Retina (tissue), 1 donor: ENCODE measurements around the gene RNU5D-1.
"Not testable (repeated sequence)": the region's sequence is repeated elsewhere in the genome, so short reads cannot be mapped to it uniquely, and the experiment has no call there.

ENCODE experiments used
- DNase-seq: peaks from one replicate; pipeline ENCODE4 v3.0.0-alpha.2; 2016

Gene RNU5D-1

DNA sequence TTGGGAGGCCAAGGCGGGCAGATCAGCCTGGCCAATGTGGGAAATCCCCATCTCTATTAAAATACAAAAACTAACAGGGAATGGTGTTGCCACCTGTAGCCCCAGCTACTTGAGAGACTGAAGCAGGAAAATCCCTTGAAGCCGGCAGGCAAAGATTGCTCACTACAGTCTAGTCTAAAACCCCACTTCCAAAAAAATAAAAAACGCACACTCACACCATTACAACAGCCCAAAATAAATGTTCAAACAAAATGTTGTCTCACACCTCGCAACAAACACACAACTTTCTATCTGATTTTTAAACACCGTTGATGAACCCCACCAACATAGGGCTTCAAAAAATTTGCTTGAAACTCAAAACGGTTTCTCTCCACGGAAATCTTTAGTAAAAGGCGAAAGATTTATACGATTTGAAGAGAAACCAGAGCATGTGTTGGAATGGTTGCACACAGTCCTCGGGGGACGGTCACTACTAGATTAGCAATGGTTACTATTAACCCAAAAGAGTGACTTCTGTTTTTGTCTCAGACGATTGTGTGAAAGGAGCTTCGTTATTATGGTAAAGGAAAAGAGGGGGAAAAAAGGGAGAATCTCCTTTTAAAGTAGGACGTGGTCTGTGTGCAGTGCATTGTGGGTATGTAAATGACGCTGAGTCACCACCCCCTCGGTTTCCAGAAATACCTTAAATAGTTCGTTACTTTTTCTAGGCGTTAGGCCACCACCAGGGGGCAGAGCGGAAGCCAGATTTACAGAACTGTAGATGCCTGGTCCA is at the start of gene RNU5D-1:
Gene RNU5D-1 (minus strand): TSS at position 430 of the 772 bp plus-strand sequence.
- peak; percentile 95 for DNase-seq

- DNase-seq: no peak
These were observed 49.7 kb upstream of the RNU5D-1 start for GRCh38 chr1:44780583-44781121.

DNA sequence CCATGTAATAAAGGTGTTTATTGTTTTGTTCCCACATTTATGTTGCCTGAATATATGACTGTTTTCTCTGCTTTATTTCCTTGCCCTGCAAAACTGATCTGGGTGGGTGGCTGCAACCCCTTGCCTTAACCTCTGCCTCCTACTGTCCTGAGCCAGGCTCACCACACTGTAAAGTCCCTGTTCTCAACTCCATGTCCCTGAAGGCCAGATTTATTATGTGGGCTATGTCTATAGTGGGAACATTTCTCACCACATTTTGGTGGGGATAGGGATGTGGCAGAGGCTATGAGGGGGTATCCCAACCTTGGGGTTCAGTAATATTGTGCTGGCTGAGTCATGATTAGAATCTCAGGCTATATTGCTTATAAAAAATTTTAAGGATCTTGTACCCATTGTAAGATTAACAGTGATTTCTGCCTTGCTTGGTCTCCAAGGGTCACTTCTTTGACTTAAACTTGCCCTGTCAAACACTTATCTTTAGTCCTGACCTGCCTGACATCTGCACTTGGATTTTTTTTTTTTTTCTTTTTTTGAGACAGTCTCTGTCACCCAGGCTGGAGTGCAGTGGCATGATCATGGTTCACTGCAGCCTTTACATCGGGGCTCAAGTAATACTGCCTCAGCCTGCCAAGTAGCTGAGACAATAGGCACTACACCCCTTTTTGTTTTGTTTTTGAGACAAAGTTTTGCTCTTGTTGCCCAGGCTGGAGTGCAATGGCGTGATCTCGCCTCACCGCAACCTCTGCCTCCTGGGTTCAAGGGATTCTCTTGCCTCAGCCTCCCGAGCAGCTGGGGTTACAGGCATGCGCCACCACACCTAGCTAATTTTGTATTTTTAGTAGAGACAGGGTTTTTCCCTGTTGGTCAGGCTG is 48.0 kb upstream of the RNU5D-1 start:
- no peak for DNase-seq

DNA sequence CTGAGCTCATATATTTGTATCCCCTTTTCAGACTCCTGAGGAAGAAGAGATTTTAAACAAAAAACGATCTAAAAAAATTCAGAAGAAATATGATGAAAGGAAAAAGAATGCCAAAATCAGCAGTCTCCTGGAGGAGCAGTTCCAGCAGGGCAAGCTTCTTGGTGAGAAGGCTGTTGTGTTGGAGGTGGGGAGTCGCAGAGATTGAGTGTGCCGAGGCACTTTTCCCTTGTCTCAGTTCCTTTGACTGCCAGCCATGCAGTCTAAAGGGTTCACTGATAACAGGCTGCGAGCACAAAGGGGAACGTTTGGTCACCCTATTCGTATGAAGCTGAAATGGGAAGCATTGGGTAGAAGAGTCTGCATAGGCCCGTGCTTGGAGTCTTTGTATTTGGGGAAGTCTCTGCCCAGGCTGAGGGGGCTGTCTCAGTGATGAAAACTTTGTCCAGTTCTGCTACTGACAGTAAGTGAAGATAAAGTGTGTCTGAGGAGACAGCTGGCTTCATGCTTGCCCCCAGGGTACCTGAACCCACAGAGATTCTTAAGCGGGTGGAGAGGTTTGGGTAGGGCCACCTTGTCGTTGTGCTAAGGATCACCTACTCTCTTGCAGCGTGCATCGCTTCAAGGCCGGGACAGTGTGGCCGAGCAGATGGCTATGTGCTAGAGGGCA is 47.1 kb upstream of the RNU5D-1 start:
- no peak for DNase-seq

DNA sequence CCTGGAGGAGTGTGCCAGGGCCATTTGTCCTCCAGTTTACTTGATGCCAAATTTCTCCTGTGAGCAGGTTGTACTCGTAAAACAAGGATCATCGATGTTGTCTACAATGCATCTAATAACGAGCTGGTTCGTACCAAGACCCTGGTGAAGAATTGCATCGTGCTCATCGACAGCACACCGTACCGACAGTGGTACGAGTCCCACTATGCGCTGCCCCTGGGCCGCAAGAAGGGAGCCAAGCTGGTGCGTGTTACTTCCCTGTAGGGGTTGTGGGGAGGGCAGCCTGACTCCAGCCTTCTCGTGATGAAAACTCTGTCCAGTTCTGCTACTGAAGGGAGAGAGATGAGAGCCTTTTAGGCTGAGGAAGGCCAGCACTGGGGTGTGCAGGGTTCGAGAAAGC is 46.6 kb upstream of the RNU5D-1 start:
- DNase-seq: no peak

- DNase-seq: no peak
These were observed 45.7 kb upstream of the RNU5D-1 start for GRCh38 chr1:44776730-44777068.

GRCh38 chr1:44775930-44776729 is 45.2 kb upstream of the RNU5D-1 start:
- no peak for DNase-seq

- peak; percentile 97 for DNase-seq
These were observed 44.3 kb upstream of the RNU5D-1 start, which contains the start of gene RPS8 for GRCh38 chr1:44775078-44775929. TSS of gene RPS8 (plus strand) at chr1:44775540. CDS start at chr1:44775597, 57 bp downstream.

DNA sequence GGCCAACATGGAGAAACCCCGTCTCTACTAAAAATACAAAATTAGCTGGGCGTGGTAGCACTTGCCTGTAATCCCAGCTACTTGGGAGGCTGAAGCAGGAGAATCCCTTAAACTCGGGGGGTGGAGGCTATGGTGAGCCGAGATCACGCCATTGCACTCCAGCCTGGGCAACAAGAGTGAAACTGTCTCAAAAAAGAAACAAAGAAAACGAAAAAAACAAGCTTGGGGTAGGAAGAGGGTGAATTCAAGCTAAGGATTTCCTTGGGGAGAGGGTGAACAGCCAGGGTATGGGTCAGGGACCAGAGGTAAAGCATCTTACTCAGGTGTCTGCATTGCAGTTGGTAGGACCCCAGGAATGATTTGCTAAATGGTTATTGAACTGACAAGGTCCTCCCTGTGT is 35.5 kb upstream of the RNU5D-1 start:
- not testable (repeated sequence) for DNase-seq

DNA sequence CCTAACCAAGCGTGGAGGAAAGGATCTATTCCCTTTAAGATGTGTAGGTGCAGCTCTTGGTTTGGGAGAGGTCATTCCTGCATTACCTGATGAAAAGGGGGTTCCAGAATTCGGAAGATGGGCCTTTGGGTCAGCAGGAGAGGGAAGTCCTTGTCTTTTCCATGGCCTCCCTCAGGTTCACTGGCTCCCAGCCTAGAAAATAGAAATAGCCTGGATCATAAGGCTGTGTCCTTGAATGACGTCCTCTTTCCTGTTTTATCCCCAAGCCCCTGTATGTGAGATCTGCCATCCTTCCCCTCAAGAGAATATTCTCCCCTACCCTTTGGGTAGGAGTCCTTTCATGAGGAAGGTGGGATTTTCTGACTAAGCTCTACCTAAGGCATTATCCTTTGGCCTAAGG is 29.9 kb upstream of the RNU5D-1 start:
- DNase-seq: no peak

- no peak for DNase-seq
These were observed 28.1 kb upstream of the RNU5D-1 start for GRCh38 chr1:44759077-44759476.

DNA sequence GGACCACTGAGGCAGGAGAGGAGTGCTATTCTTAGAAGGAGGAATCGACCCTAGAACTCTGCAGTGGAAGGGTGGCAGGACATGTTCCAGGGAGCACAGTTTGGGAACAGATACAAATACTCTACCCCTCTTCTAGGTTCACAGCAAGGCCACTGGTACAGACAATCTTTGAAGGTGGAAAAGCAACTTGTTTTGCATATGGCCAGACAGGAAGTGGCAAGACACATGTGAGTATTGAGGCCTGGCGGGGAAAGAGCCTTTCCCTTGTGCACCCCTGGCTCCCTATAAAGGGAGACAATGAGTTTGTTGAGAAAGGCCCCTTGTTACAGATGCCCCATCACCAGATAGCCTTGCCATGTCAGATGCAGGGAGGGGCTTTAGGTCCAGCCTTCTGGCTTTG is 26.4 kb upstream of the RNU5D-1 start:
- no peak for DNase-seq

- no peak for DNase-seq
These were observed 16.9 kb upstream of the RNU5D-1 start for GRCh38 chr1:44747878-44748277.

DNA sequence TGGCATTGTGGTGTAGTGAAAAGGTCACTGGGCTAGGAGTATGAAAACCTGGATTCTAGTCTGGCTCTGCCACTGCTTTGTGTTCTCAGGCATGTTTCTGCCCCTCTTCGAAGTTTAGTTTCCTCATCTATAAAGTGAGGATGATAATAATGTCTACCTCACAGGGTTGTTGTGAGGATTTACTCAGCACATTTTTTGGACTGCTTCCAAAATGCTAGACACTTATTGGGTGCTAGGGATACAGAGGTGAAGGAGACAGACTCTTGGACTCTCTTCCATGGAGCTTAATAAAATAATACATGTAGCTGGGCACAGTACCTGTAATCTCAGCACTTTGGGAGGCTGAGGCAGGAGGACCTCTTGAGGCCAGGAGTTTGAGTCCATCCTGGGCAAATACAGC is 12.2 kb upstream of the RNU5D-1 start:
- DNase-seq: no peak

GRCh38 chr1:44740179-44740617 is 9.2 kb upstream of the RNU5D-1 start:
- DNase-seq: no peak

DNA sequence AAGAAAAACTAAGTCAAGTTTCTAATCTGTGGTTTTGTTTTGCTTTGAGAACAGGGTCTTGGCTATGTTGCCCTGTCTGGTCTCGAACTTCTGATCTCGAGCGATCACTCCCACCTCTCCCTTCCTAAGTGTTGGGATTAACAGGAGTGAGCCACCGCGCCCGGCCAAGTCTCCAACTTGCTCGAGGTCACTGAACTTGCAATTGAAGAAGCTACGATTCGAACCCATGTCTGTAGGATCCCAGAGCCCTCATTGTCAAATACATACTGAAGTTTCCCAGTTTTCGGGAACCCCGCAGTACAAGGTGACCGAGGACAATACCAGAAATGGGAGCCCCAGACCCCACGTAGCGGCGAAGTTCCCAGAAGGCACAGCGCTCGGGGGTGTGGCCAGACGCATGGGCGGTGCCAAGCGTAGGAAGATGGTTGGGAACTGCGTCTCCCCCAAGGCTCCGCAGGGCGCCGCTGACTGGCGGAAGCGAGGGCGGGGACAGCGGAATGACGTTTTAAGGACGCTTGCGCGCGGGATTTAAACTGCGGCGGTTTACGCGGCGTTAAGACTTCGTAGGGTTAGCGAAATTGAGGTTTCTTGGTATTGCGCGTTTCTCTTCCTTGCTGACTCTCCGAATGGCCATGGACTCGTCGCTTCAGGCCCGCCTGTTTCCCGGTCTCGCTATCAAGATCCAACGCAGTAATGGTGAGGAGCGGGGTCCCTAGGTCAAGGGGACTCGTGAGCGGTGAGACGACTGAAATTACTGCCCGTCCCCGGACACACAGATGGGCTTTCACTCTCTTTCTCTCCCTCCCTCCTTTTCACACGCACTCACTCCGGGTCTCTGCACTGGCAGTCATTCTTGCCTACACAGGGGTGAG is 8.6 kb upstream of the RNU5D-1 start, which contains the start of gene KIF2C:
Gene KIF2C (plus strand): TSS at position 531 of the 872 bp plus-strand sequence. CDS start 96 bp downstream, at position 627.
- DNase-seq: peak; percentile 96

DNA sequence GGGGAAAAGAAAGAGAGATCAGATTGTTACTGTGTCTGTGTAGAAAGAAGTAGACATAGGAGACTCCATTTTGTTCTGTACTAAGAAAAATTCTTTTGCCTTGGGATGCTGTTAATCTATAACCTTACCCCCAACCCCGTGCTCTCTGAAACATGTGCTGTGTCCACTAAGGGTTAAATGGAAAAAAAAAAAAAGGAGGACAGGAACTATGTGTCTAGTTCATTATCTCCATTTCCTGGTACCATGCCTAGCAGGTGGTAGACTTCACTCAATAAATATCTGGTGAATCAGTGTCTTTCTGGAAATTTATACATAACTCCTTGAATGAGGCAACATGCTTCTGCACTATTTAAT is 8.0 kb upstream of the RNU5D-1 start:
- not testable (repeated sequence) for DNase-seq

GRCh38 chr1:44735992-44736391 is 5.0 kb upstream of the RNU5D-1 start:
- DNase-seq: no peak

DNA sequence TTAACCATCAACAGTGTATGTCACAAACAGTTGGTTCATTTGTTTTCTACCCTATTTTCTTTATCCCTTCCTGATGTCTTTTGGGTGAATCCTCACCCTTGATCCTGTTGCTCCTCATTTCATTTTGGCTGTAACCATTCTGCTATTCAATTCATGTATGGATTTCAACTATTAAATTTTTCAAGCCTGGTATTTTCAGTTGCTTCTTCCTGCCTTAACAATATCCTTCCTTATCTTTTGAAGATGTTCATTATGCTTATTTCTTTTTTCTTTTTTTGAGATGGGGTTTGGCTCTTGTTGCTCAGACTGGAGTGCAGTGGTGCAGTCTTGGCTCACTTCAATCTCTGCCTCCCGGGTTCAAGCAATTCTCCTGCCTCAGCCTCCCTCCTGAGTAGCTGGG is 2.8 kb upstream of the RNU5D-1 start:
- DNase-seq: no peak

DNA sequence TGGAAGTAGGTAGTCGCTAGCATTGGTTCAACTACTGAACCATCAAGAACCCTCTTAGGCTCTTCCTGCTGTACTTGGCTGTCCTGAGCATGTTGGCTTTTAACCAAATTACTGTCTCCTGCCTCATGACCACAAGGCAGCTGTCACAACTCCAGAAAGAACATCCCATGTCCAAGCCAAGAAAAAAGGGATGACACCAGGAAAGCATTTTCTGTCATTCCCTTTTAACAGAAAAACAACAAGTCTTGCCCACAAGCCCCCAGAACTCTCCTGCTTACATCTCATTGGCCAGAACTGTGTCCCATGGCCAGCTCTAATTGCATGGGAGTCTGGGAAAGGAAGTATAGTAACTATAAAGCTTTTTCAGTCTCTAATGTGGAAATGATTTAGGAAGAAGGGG is 2.4 kb upstream of the RNU5D-1 start:
- DNase-seq: no peak
